HepG2 (cell line): ENCODE measurements around the gene ZBP1. TPM values are rescaled to one million over a fixed set of nuclear protein-coding genes. Genes with fewer than 3 reads are reported as not detected.

Experiments
- ARNTL ChIP-seq: sonication (generic); formaldehyde crosslinking; IDR thresholded peaks from 2 replicates; pipeline ENCODE4 v1.4.0; 2020; ENCODE audit warnings: mild to moderate bottlenecking, missing genetic modification reagents
- ATF7 ChIP-seq, 2 experiments: fragments of 450-650 bp in 1 of 2; sonication (generic) in 1 of 2; formaldehyde crosslinking in 1 of 2; IDR thresholded peaks; 2 replicates each; pipeline versions ENCODE4 v1.4.0 to v1.6.1; 2016 to 2020; ENCODE audit warnings: antibody characterized with exemption in 1 of 2, mild to moderate bottlenecking in 1 of 2, missing genetic modification reagents in 1 of 2
- CREM ChIP-seq, 2 experiments: sonication (generic) in 1 of 2; formaldehyde crosslinking in 1 of 2; IDR thresholded peaks; 2 replicates each; pipeline versions ENCODE4 v1.4.0 to v1.6.1; 2016 to 2020; ENCODE audit warnings: antibody characterized with exemption in 1 of 2, mild to moderate bottlenecking in 1 of 2, missing genetic modification reagents in 1 of 2
- MED1 ChIP-seq: sonication (generic); formaldehyde crosslinking; IDR thresholded peaks from 2 replicates; pipeline ENCODE4 v1.4.0; 2020; ENCODE audit warnings: missing genetic modification reagents
- MEF2D ChIP-seq: sonication (generic); formaldehyde crosslinking; IDR thresholded peaks from 2 replicates; pipeline ENCODE4 v1.5.1; 2020; ENCODE audit warnings: mild to moderate bottlenecking, missing genetic modification reagents
- PAWR ChIP-seq: sonication (generic); formaldehyde crosslinking; IDR thresholded peaks from 2 replicates; pipeline ENCODE4 v1.4.0; 2020; ENCODE audit warnings: missing genetic modification reagents, mild to moderate bottlenecking, borderline replicate concordance
- SRY ChIP-seq: sonication (generic); formaldehyde crosslinking; IDR thresholded peaks from 2 replicates; pipeline ENCODE4 v1.8.0; 2022; ENCODE audit warnings: mild to moderate bottlenecking, missing genetic modification reagents
- TMF1 ChIP-seq: sonication (generic); formaldehyde crosslinking; IDR thresholded peaks from 2 replicates; pipeline ENCODE4 v1.8.1; 2022; ENCODE audit warnings: low read depth, missing genetic modification reagents
- ZFP82 ChIP-seq: sonication (generic); formaldehyde crosslinking; IDR thresholded peaks from 2 replicates; pipeline ENCODE4 v1.5.1; 2020; ENCODE audit warnings: mild to moderate bottlenecking, missing genetic modification reagents, borderline replicate concordance
- ZNF747 ChIP-seq: sonication (generic); formaldehyde crosslinking; IDR thresholded peaks from 2 replicates; pipeline ENCODE4 v1.8.1; 2023; ENCODE audit warnings: missing genetic modification reagents, mild to moderate bottlenecking, borderline replicate concordance
- polyA plus RNA-seq, 8 experiments: library from polyadenylated mRNA; depleted of rRNA in 3 of 8; stranded (reverse) in 7 of 8; unstranded in 1 of 8; fragments of >200 nt; fragmentation: Illumina TruSeq in 4 of 8; extraction: Trizol in 4 of 8; gene quantifications; 2 replicates each; pipeline versions ENCODE4 v1.2.1 to v1.2.3, GENCODE V29; 2011 to 2016; ENCODE audit warnings: low read depth in 4 of 8, missing spikeins in 1 of 8, mixed read lengths in 1 of 8; ENCODE audit not compliant: insufficient read depth in 1 of 8
- total RNA-seq, 5 experiments: library from RNA; depleted of rRNA; stranded (reverse); fragments of >200 nt; fragmentation: Illumina TruSeq; extraction: Trizol; gene quantifications; 2 replicates each; pipeline ENCODE4 v1.2.3, GENCODE V29; 2016; ENCODE audit warnings: low read depth in 1 of 5
- TF ChIP-seq, protein P1 (sequence below): sonication (generic); formaldehyde crosslinking; IDR thresholded peaks from 2 replicates; pipeline ENCODE4 v1.4.0; 2020; ENCODE audit warnings: mild to moderate bottlenecking, missing genetic modification reagents, borderline replicate concordance
- TF ChIP-seq, protein P2 (sequence below): sonication (generic); formaldehyde crosslinking; IDR thresholded peaks from 2 replicates; pipeline ENCODE4 v1.5.0; 2020; ENCODE audit warnings: mild to moderate bottlenecking, missing genetic modification reagents, borderline replicate concordance
- TF ChIP-seq, protein P3 (sequence below): sonication (generic); formaldehyde crosslinking; IDR thresholded peaks from 2 replicates; pipeline ENCODE4 v1.4.0; 2020; ENCODE audit warnings: missing genetic modification reagents, borderline replicate concordance

Gene ZBP1
- total and polyA plus RNA-seq, 2 of the 13 experiments (the other 11 are each of a cell fraction or from before 2014, with no cell fraction given) = not detected

DNA sequence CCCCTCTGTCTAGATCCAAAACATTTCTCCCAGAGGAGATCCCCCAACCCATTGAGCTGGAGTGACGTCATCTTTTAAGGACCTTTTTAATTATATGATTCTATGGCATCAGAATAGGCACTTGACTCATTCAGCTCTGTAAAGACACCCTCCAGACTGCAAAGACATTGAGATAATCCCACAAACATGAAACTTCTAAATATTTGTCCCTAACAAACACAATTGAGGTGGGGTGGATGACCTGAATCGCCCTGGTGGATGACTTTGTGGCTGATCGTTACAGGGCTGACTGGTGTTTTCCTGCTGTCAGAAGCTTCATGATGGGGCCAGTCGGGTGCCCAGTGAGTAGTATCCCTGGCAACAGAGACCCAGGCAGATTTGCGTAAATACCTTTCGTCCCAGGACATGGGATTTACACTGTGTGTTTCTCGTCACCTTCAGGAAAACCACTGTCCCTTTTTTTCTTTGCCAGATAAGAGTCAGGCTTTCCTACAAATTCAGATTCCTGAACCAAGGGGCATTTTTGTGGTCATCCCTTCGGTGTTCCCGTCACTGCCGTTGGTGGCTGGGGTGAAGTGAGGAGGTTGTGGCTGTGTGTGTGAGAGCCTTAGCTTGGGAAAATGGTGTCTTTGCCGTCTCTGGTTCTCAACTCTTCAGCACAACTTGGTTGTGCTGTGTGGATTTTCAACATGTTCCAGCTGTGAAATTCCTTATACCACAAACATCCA, 64.6 kb downstream of the ZBP1 start (continued):
- TF ChIP-seq, protein P1, sequence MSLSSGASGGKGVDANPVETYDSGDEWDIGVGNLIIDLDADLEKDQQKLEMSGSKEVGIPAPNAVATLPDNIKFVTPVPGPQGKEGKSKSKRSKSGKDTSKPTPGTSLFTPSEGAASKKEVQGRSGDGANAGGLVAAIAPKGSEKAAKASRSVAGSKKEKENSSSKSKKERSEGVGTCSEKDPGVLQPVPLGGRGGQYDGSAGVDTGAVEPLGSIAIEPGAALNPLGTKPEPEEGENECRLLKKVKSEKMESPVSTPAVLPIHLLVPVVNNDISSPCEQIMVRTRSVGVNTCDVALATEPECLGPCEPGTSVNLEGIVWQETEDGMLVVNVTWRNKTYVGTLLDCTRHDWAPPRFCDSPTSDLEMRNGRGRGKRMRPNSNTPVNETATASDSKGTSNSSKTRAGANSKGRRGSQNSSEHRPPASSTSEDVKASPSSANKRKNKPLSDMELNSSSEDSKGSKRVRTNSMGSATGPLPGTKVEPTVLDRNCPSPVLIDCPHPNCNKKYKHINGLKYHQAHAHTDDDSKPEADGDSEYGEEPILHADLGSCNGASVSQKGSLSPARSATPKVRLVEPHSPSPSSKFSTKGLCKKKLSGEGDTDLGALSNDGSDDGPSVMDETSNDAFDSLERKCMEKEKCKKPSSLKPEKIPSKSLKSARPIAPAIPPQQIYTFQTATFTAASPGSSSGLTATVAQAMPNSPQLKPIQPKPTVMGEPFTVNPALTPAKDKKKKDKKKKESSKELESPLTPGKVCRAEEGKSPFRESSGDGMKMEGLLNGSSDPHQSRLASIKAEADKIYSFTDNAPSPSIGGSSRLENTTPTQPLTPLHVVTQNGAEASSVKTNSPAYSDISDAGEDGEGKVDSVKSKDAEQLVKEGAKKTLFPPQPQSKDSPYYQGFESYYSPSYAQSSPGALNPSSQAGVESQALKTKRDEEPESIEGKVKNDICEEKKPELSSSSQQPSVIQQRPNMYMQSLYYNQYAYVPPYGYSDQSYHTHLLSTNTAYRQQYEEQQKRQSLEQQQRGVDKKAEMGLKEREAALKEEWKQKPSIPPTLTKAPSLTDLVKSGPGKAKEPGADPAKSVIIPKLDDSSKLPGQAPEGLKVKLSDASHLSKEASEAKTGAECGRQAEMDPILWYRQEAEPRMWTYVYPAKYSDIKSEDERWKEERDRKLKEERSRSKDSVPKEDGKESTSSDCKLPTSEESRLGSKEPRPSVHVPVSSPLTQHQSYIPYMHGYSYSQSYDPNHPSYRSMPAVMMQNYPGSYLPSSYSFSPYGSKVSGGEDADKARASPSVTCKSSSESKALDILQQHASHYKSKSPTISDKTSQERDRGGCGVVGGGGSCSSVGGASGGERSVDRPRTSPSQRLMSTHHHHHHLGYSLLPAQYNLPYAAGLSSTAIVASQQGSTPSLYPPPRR (CRISPR knock-in tag) = 0 out of 2 replicates have a peak, but pooled peaks have one; percentile 40
- TF ChIP-seq MEF2D (CRISPR knock-in tag) (0 out of 2 replicates have a peak, but pooled peaks have one; percentile 24), ZFP82 (CRISPR knock-in tag) (0 out of 2 replicates have a peak, but pooled peaks have one; percentile 55), ZNF747 (no peak), ARNTL (peak; percentile 44; the same call in 1 of the 2 replicates), MED1 (CRISPR knock-in tag) (peak; percentile 65; the same call in 1 of the 2 replicates), PAWR (CRISPR knock-in tag) (no peak), ATF7 (IDR thresholded peaks at IDR 0.05) (peak; percentile 100), ATF7 (CRISPR knock-in tag; IDR thresholded peaks at IDR 0.05) (no peak), TMF1 (no peak), CREM (IDR thresholded peaks at IDR 0.05) (peak; percentile 34; the same call in 1 of the 2 replicates), CREM (CRISPR knock-in tag; IDR thresholded peaks at IDR 0.05) (no peak), SRY (no peak)
- TF ChIP-seq, protein P2, sequence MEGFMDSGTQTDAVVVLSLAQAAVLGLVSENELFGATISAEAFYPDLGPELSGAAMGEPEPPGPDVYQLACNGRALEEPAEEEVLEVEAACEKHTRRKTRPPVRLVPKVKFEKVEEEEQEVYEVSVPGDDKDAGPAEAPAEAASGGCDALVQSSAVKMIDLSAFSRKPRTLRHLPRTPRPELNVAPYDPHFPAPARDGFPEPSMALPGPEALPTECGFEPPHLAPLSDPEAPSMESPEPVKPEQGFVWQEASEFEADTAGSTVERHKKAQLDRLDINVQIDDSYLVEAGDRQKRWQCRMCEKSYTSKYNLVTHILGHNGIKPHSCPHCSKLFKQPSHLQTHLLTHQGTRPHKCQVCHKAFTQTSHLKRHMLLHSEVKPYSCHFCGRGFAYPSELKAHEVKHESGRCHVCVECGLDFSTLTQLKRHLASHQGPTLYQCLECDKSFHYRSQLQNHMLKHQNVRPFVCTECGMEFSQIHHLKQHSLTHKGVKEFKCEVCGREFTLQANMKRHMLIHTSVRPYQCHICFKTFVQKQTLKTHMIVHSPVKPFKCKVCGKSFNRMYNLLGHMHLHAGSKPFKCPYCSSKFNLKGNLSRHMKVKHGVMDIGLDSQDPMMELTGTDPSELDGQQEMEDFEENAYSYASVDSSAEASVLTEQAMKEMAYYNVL (CRISPR knock-in tag) = no peak
- TF ChIP-seq, protein P3, sequence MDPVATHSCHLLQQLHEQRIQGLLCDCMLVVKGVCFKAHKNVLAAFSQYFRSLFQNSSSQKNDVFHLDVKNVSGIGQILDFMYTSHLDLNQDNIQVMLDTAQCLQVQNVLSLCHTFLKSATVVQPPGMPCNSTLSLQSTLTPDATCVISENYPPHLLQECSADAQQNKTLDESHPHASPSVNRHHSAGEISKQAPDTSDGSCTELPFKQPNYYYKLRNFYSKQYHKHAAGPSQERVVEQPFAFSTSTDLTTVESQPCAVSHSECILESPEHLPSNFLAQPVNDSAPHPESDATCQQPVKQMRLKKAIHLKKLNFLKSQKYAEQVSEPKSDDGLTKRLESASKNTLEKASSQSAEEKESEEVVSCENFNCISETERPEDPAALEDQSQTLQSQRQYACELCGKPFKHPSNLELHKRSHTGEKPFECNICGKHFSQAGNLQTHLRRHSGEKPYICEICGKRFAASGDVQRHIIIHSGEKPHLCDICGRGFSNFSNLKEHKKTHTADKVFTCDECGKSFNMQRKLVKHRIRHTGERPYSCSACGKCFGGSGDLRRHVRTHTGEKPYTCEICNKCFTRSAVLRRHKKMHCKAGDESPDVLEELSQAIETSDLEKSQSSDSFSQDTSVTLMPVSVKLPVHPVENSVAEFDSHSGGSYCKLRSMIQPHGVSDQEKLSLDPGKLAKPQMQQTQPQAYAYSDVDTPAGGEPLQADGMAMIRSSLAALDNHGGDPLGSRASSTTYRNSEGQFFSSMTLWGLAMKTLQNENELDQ (CRISPR knock-in tag) = no peak
